ENCODE measurements around the gene MICU1. TPM values are rescaled to one million over a fixed set of nuclear protein-coding genes. Genes with fewer than 3 reads are reported as not detected.

Gene MICU1
- total and polyA plus RNA-seq, 2 of the 13 experiments (the other 11 are each of a cell fraction or from before 2014, with no cell fraction given): 32.5 to 56.1 TPM

GRCh38 chr10:72625608-72626443 lies at the start of gene MICU1 (continued):
- TF ChIP-seq KLF6 (CRISPR knock-in tag; IDR thresholded peaks at IDR 0.05) (no peak), TRAFD1 (CRISPR knock-in tag; IDR thresholded peaks at IDR 0.05; ENCODE audit: borderline replicate concordance) (no peak), ZNF205 (CRISPR knock-in tag; IDR thresholded peaks at IDR 0.05) (no peak), ZNF543 (CRISPR knock-in tag; IDR thresholded peaks at IDR 0.05) (0 out of 2 replicates have a peak, but pooled peaks have one; percentile 22), ZNF34 (CRISPR knock-in tag; IDR thresholded peaks at IDR 0.05; ENCODE audit: borderline replicate concordance) (no peak), ZNF281 (CRISPR knock-in tag; IDR thresholded peaks at IDR 0.05; ENCODE audit: borderline replicate concordance) (peak; percentile 80; the same call in 1 of the 2 replicates), IKZF4 (CRISPR knock-in tag; IDR thresholded peaks at IDR 0.05; ENCODE audit: borderline replicate concordance, low read depth, not compliant biosample characterization) (no peak), ZNF773 (CRISPR knock-in tag; IDR thresholded peaks at IDR 0.05; ENCODE audit: borderline replicate concordance) (no peak), AGO2 (optimal IDR thresholded peaks at IDR 0.05; ENCODE audit: low read depth, low read length) (no peak), KAT7 (CRISPR knock-in tag; IDR thresholded peaks at IDR 0.05; ENCODE audit: borderline replicate concordance) (peak; percentile 89), ZNF382 (CRISPR knock-in tag; IDR thresholded peaks at IDR 0.05; ENCODE audit: borderline replicate concordance) (no peak), PCBP1 (IDR thresholded peaks at IDR 0.05; ENCODE audit: borderline replicate concordance, low read depth, low read length) (no peak), ARNT2 (CRISPR knock-in tag; IDR thresholded peaks at IDR 0.05; ENCODE audit: low read depth) (no peak), ZNF790 (CRISPR knock-in tag; IDR thresholded peaks at IDR 0.05; ENCODE audit: borderline replicate concordance) (no peak), ZNF652 (CRISPR knock-in tag; IDR thresholded peaks at IDR 0.05; ENCODE audit: borderline replicate concordance, low read depth) (no peak), ELF4 (CRISPR knock-in tag; IDR thresholded peaks at IDR 0.05; ENCODE audit: borderline replicate concordance) (no peak), JUND (CRISPR knock-in tag; IDR thresholded peaks at IDR 0.05) (no peak), ATM (IDR thresholded peaks at IDR 0.05; ENCODE audit: borderline replicate concordance) (no peak), NR1H2 (CRISPR knock-in tag; IDR thresholded peaks at IDR 0.05; ENCODE audit: borderline replicate concordance, low read depth) (no peak), ZC3H4 (CRISPR knock-in tag; IDR thresholded peaks at IDR 0.05; ENCODE audit: borderline replicate concordance) (no peak), ZNF260 (CRISPR knock-in tag; IDR thresholded peaks at IDR 0.05; ENCODE audit: borderline replicate concordance, low read depth) (no peak)

All from HepG2 (cell line).